Measurements from ENCODE around the gene CPT1A.

The CPT1A gene

GRCh38 chr11:68714060-68714856 lies 127.5 kb downstream of the CPT1A start:
- no peak for FAIRE-seq

DNA sequence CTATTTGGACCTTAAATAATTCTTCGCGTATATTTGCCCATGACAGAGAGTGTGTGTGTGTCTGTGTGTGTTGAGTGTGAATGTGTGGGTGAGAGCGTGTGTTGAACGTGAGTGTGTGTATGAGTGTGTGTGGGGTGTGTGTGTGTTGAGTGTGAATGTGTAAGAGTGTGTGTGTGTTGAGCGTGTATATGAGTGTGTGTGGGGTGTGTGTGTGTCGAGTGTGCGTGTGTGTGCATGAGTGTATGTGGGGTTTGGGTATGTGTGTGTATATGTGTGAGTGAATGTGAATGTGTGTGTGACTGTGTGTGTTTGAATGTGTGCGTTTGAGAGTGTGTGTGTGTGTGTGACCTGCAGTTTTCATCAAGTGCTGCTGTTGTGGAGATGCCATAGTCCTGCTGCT lies 130.6 kb downstream of the CPT1A start:
- no peak for DNase-seq (ENCODE audit: low spot score)
- no peak for FAIRE-seq

More at GRCh38 chr11:68714060-68714856, 127.5 kb downstream of the CPT1A start:
- DNase-seq (ENCODE audit: low spot score): no peak

- DNase-seq (ENCODE audit: low spot score) (no peak), FAIRE-seq (no peak)
These were observed 131.3 kb downstream of the CPT1A start for GRCh38 chr11:68710409-68710808.

- FAIRE-seq (no peak), DNase-seq (ENCODE audit: low spot score) (no peak)
These were observed 132.7 kb downstream of the CPT1A start for GRCh38 chr11:68709062-68709461.

DNA sequence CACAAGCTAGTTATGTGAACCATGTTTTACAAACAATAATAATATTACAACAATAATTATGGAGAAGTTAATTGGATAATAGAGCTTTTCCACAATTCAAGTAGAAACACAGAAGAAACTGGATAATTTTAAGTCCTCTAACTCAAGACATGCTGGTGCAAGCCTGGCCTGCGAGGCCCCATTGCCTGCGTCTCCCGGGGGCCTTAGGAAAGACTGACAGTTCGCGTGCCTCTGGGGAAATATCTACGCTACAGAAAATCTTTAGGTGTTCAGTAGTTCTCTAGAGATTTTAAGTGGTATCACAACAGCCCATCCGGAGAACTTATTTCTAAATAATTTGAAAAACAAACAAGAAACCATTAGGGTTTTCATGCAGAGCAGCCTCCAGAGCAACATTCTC lies 134.2 kb downstream of the CPT1A start:
- no peak for FAIRE-seq
- DNase-seq (ENCODE audit: low spot score): no peak

- DNase-seq (ENCODE audit: low spot score): no peak
- FAIRE-seq: no peak
These were observed 136.8 kb downstream of the CPT1A start for GRCh38 chr11:68704887-68705286.

All from RCC 7860 (cell line).